Heart right ventricle (tissue), 16 donors: ENCODE measurements around the gene MRPL49. TPM values are rescaled to one million over a fixed set of nuclear protein-coding genes. Genes with fewer than 3 reads are reported as not detected.

Experiments used
- ATAC-seq, 8 donors: fragments of 200-7000 bp; cut with Tn5 transposase; one replicate each; pipeline ENCODE4 v1.9.1; 2020; ENCODE audit warnings: mild to moderate bottlenecking in 8 of 8, moderate library complexity in 8 of 8, moderate number of reproducible peaks in 1 of 8
- DNase-seq, 2 donors: peaks; one replicate each; pipeline ENCODE4 v3.0.0-alpha.2; 2020
- H3K27ac ChIP-seq, 10 donors: fragments of 200-600 bp; sonication (generic) in 2 of 10; one replicate each; pipeline versions ENCODE4 v1.5.0 to v1.8.0; 2020 to 2022; ENCODE audit warnings: mild to moderate bottlenecking in 3 of 10
- H3K27me3 ChIP-seq, 7 donors: fragments of 200-600 bp; one replicate each; pipeline ENCODE4 v1.8.0; 2021 to 2022; ENCODE audit warnings: mild to moderate bottlenecking in 2 of 7
- H3K36me3 ChIP-seq, 9 donors: fragments of 200-600 bp; sonication (generic) in 1 of 9; one replicate each; pipeline versions ENCODE4 v1.5.0 to v1.8.0; 2020 to 2022; ENCODE audit warnings: mild to moderate bottlenecking in 2 of 9
- H3K4me1 ChIP-seq, 9 donors: fragments of 200-600 bp; sonication (generic) in 1 of 9; one replicate each; pipeline versions ENCODE4 v1.5.0 to v1.8.0; 2020 to 2022; ENCODE audit warnings: mild to moderate bottlenecking in 4 of 9
- H3K4me3 ChIP-seq, 10 donors: fragments of 200-600 bp; sonication (generic) in 2 of 10; one replicate each; pipeline versions ENCODE4 v1.5.0 to v1.8.0; 2020 to 2022; ENCODE audit warnings: mild to moderate bottlenecking in 7 of 10, moderate library complexity in 2 of 10
- H3K9me3 ChIP-seq, 11 donors: fragments of 200-600 bp in 10 of 11; sonication (generic) in 2 of 11; one replicate each; pipeline versions ENCODE4 v1.5.0 to v1.8.0; 2013 to 2022; ENCODE audit warnings: mild to moderate bottlenecking in 2 of 11, control low read depth in 1 of 11, moderate library complexity in 1 of 11
- CTCF ChIP-seq, 9 donors: fragments of 200-600 bp; sonication (generic) in 2 of 9; IDR thresholded peaks; one replicate each; pipeline versions ENCODE4 v1.5.0 to v1.8.0; 2021 to 2022; ENCODE audit warnings: antibody characterized with exemption in 9 of 9, mild to moderate bottlenecking in 5 of 9, moderate library complexity in 1 of 9
- WGBS, 2 donors: extraction: QIAGEN DNeasy Blood & Tissue Kit; methylation state at CpG; one replicate each; pipeline ENCODE4 v1.1.7; 2013; ENCODE audit warnings: inconsistent platforms in 1 of 2; 5-methylcytosine and 5-hydroxymethylcytosine counted together
- intact Hi-C, 10 donors: fragments of 100-400 bp; cut with DNase I; formaldehyde crosslinking; loops; one replicate each; pipeline versions ENCODE4 v1.11.1 to v1.14.2; 2022
- polyA plus RNA-seq, 2 donors: library from polyadenylated mRNA; stranded (reverse); fragments of 200-250 nt; gene quantifications; one replicate each; pipeline ENCODE4 v1.2.3, GENCODE V29; 2013
- total RNA-seq, 10 donors: library from RNA; stranded (reverse); fragmentation: NEBNext Ultra II Directional in 3 of 10; extraction: Animal tissue kit (Norgen Biotek cat#: 25700) in 3 of 10; gene quantifications; one replicate each; pipeline versions ENCODE4 v1.2.1 to v1.2.4, GENCODE V29; 2021 to 2023
- donor health status: Arrhythmogenic right ventricular cardiomyopathy.
- donor health status: ischemic (EF 13 %, LVEDD 7.1; RV severe dilation, severe dysfunction).
- donor health status: healthy with polysubstance abuse.
- donor health status: DM: no; HTN: yes; CAD: no.
- donor health status: DM: no; HTN: no; CAD: no.
- donor health status: ischemic (EF 25% LVEDD 6.9; RV normal size, moderate dysfunction).
- donor health status: ischemic (EF 25% LVEDD 5.7; RV mildly dilated, moderate dysfunction).
- donor health status: healthy.
- donor health status: DM: yes; HTN: yes; CAD: no.
- donor health status: Ischemic cardiomyopathy.
- donor health status: ischemic (EF 35%, LVEDD 5.7; RV mildly dilated, moderate dysfunction).
- donor health status: nonischemic (EF 11% LVEDD 7.7; RV severe dilation, severe dysfunction).
- donor health status: DM: yes; HTN: yes; CAD: no.
- donor health status: PGD.
- donor health status: ischemic (EF 29% LVEDD 5.4; RV normal size, mild dysfunction).
- donor health status: nonischemic (EF 23%, LVEDD 6.1; RV moderate dilation, normal function).

MRPL49 gene
- total and polyA plus RNA-seq, 12 donors = 6.4 to 44.8 (median 39.3) TPM

- TF ChIP-seq CTCF (IDR thresholded peaks at IDR 0.05) = no peak
- DNase-seq = no peak
- peaks cover 26 to 75% (median 58%) of the 10 kb centered on the region in 9 donors for H3K4me1 ChIP-seq
- 61 to 63% methylated on average over 6 of the region's 6 CpGs for WGBS, 2 donors
- intact Hi-C loops = loop anchor here in 5 of 10 donors (2.0 to 10.0 kb wide), 5 partner anchors 68 to 339 kb away; partner anchors contain the start of genes ARL2 (in 1 of the 5), CAPN1 (in 1 of the 5) and SF1 (in 1 of the 5)
- no peak for ATAC-seq
- no peaks in the 10 kb centered on the region for H3K9me3 ChIP-seq
- peaks cover 0 to 10% (median 0%) of the 10 kb centered on the region in 7 donors for H3K27me3 ChIP-seq
- H3K4me3 ChIP-seq = peak overlapping the region in 1 of 10 donors; percentile 58
- H3K27ac ChIP-seq = peak overlapping the region in 4 of 10 donors; percentile 61 to 84 (median 80)
- H3K36me3 ChIP-seq = peaks cover 0 to 40% (median 15%) of the 10 kb centered on the region in 9 donors
Observed at GRCh38 chr11:65113839-65114238, 8.3 kb upstream of the MRPL49 start.

GRCh38 chr11:65114538-65115171, 7.5 kb upstream of the MRPL49 start:
- H3K4me3 ChIP-seq = no peak overlapping the region
- ATAC-seq (no peak), DNase-seq (no peak)
- H3K27me3 ChIP-seq = peaks cover 0 to 10% (median 0%) of the 10 kb centered on the region in 7 donors
- peaks cover 26 to 75% (median 58%) of the 10 kb centered on the region in 9 donors for H3K4me1 ChIP-seq
- intact Hi-C loops = loop anchor here in 5 of 10 donors (2.0 to 10.0 kb wide), 8 partner anchors 68 to 340 kb away; partner anchors contain the start of genes ARL2 (in 3 of the 5), CAPN1 (in 2 of the 5), PPP2R5B (in 1 of the 5) and SF1 (in 1 of the 5)
- no peak for TF ChIP-seq CTCF (IDR thresholded peaks at IDR 0.05)
- peaks cover 0 to 40% (median 14%) of the 10 kb centered on the region in 9 donors for H3K36me3 ChIP-seq
- H3K9me3 ChIP-seq = no peaks in the 10 kb centered on the region
- no peak overlapping the region for H3K27ac ChIP-seq
- 85 to 89% methylated on average over 11 of the region's 11 CpGs for WGBS, 2 donors

- 93 to 95% methylated on average over 21 of the region's 21 CpGs for WGBS, 2 donors
- no peak for ATAC-seq
- Histone ChIP-seq H3K27ac (no peak overlapping the region), H3K27me3 (peaks cover 0 to 10% (median 0%) of the 10 kb centered on the region in 7 donors), H3K36me3 (peaks cover 0 to 45% (median 21%) of the 10 kb centered on the region in 9 donors), H3K9me3 (no peaks in the 10 kb centered on the region), H3K4me1 (peaks cover 25 to 78% (median 57%) of the 10 kb centered on the region in 9 donors), H3K4me3 (peak overlapping the region in 1 of 10 donors; percentile 77)
- TF ChIP-seq CTCF (IDR thresholded peaks at IDR 0.05) = no peak
- intact Hi-C loops = loop anchor here in 5 of 10 donors (2.0 to 10.0 kb wide), 9 partner anchors 67 to 341 kb away; partner anchors contain the start of genes ARL2 (in 4 of the 5), CAPN1 (in 1 of the 5), PPP2R5B (in 1 of the 5) and SF1 (in 1 of the 5)
- DNase-seq = no peak
Observed at GRCh38 chr11:65115361-65116082, 6.6 kb upstream of the MRPL49 start.
